H9 (cell line): ENCODE data around the gene MAGOH. TPM values are rescaled to one million over a fixed set of nuclear protein-coding genes. Genes with fewer than 3 reads are reported as not detected.

Source experiments
- DNase-seq: peaks from one replicate; pipeline ENCODE4 v3.0.0-alpha.2; 2017
- H2AFZ ChIP-seq: one replicate; pipeline ENCODE4 v1.6.1; 2013; ENCODE audit warnings: mild to moderate bottlenecking, low read length, control low read depth, moderate library complexity
- H2AK5ac ChIP-seq: 2 replicates; pipeline ENCODE4 v1.6.1; 2013; ENCODE audit warnings: low read length, control low read depth, mixed read lengths; ENCODE audit not compliant: insufficient read length
- H2BK120ac ChIP-seq: one replicate; pipeline ENCODE4 v1.6.1; 2013; ENCODE audit warnings: low read depth, mild to moderate bottlenecking, low read length, control low read depth, inconsistent platforms; ENCODE audit not compliant: poor library complexity, severe bottlenecking
- H2BK12ac ChIP-seq: 2 replicates; pipeline ENCODE4 v1.6.1; 2013; ENCODE audit warnings: low read length, control low read depth, mixed read lengths, low read depth; ENCODE audit not compliant: insufficient read length
- H2BK15ac ChIP-seq: 2 replicates; pipeline ENCODE4 v1.6.1; 2013; ENCODE audit warnings: low read depth, low read length, control low read depth
- H2BK20ac ChIP-seq: one replicate; pipeline ENCODE4 v1.6.1; 2013; ENCODE audit warnings: low read depth, mild to moderate bottlenecking, low read length, control low read depth, inconsistent platforms; ENCODE audit not compliant: poor library complexity, severe bottlenecking
- H2BK5ac ChIP-seq: 2 replicates; pipeline ENCODE4 v1.6.1; 2013; ENCODE audit warnings: low read length, control low read depth, mixed read lengths; ENCODE audit not compliant: insufficient read length
- H3K14ac ChIP-seq: 2 replicates; pipeline ENCODE4 v1.6.1; 2013; ENCODE audit warnings: low read length, control low read depth; ENCODE audit not compliant: insufficient read depth
- H3K18ac ChIP-seq: 2 replicates; pipeline ENCODE4 v1.6.1; 2013; ENCODE audit warnings: low read depth, mild to moderate bottlenecking, mixed read lengths, low read length, control low read depth; ENCODE audit not compliant: insufficient read length
- H3K23ac ChIP-seq: 2 replicates; pipeline ENCODE4 v1.6.1; 2013; ENCODE audit warnings: low read length, control low read depth, mixed read lengths, low read depth; ENCODE audit not compliant: insufficient read length
- H3K23me2 ChIP-seq: 2 replicates; pipeline ENCODE4 v1.6.1; 2013; ENCODE audit warnings: low read depth, mild to moderate bottlenecking, mixed read lengths, low read length, control low read depth; ENCODE audit not compliant: insufficient read length, poor library complexity, severe bottlenecking
- H3K27ac ChIP-seq: 2 replicates; pipeline ENCODE4 v1.5.1; 2013; ENCODE audit warnings: low read length, control low read depth, mixed read lengths, low read depth; ENCODE audit not compliant: insufficient read length
- H3K27me3 ChIP-seq: 2 replicates; pipeline ENCODE4 v1.6.1; 2013; ENCODE audit warnings: low read length, control low read depth, inconsistent platforms; ENCODE audit not compliant: insufficient read depth
- H3K4ac ChIP-seq: 2 replicates; pipeline ENCODE4 v1.6.1; 2013; ENCODE audit warnings: low read depth, mild to moderate bottlenecking, control low read depth, inconsistent platforms, low read length, moderate library complexity
- H3K4me1 ChIP-seq: 2 replicates; pipeline ENCODE4 v1.6.1; 2013; ENCODE audit warnings: low read length, control low read depth, inconsistent platforms; ENCODE audit not compliant: insufficient read depth
- H3K4me2 ChIP-seq: 2 replicates; pipeline ENCODE4 v1.6.1; 2013; ENCODE audit warnings: low read length, control low read depth, mixed read lengths; ENCODE audit not compliant: insufficient read length, insufficient read depth
- H3K56ac ChIP-seq: 2 replicates; pipeline ENCODE4 v1.6.1; 2013; ENCODE audit warnings: low read depth, mild to moderate bottlenecking, mixed read lengths, low read length, control low read depth; ENCODE audit not compliant: insufficient read length
- H3K79me1 ChIP-seq: 2 replicates; pipeline ENCODE4 v1.6.1; 2013; ENCODE audit warnings: low read depth, mild to moderate bottlenecking, moderate library complexity, low read length, control low read depth, inconsistent platforms; ENCODE audit not compliant: insufficient read depth, poor library complexity, severe bottlenecking
- H3K79me2 ChIP-seq: 2 replicates; pipeline ENCODE4 v1.6.1; 2013; ENCODE audit warnings: low read length, control low read depth, inconsistent platforms; ENCODE audit not compliant: insufficient read depth
- H3K9ac ChIP-seq: 2 replicates; pipeline ENCODE4 v1.6.1; 2013; ENCODE audit warnings: low read length, control low read depth, mixed read lengths; ENCODE audit not compliant: insufficient read length; ENCODE audit errors: extremely low read depth
- H3K9me3 ChIP-seq: one replicate; pipeline ENCODE4 v1.6.1; 2013; ENCODE audit warnings: low read depth, low read length, inconsistent platforms; ENCODE audit not compliant: control insufficient read depth
- H3T11ph ChIP-seq: one replicate; pipeline ENCODE4 v1.6.1; 2013; ENCODE audit warnings: mild to moderate bottlenecking, low read length, control low read depth, inconsistent platforms
- H4K20me1 ChIP-seq: one replicate; pipeline ENCODE4 v1.6.1; 2013; ENCODE audit not compliant: control insufficient read depth, insufficient read length, insufficient read depth
- H4K5ac ChIP-seq: 2 replicates; pipeline ENCODE4 v1.6.1; 2013; ENCODE audit warnings: low read depth, mild to moderate bottlenecking, mixed read lengths, low read length, control low read depth; ENCODE audit not compliant: insufficient read length
- H4K8ac ChIP-seq: replicated peaks from 2 replicates; pipeline ENCODE4 v1.6.1; 2013; ENCODE audit warnings: low read length, control low read depth, mixed read lengths, low read depth; ENCODE audit not compliant: insufficient read length
- H4K91ac ChIP-seq: 2 replicates; pipeline ENCODE4 v1.6.1; 2013; ENCODE audit warnings: low read depth, mild to moderate bottlenecking, moderate library complexity, mixed read lengths, low read length, control low read depth; ENCODE audit not compliant: insufficient read length
- H3K27ac Mint-ChIP-seq, 3 experiments: 2 replicates in 2 of 3; 3 replicates in 1 of 3; pipeline ENCODE4 v1.8.0; 2020 to 2021; ENCODE audit warnings: mixed read lengths in 3 of 3, mild to moderate bottlenecking in 1 of 3, moderate library complexity in 1 of 3
- H3K27me3 Mint-ChIP-seq: 2 replicates; pipeline ENCODE4 v1.8.0; 2021; ENCODE audit warnings: low read depth, mild to moderate bottlenecking, moderate library complexity, mixed read lengths
- H3K36me3 Mint-ChIP-seq, 3 experiments: 2 replicates in 2 of 3; 3 replicates in 1 of 3; pipeline ENCODE4 v1.8.0; 2020 to 2021; ENCODE audit warnings: low read depth in 3 of 3, mixed read lengths in 3 of 3; ENCODE audit not compliant: insufficient read depth in 1 of 3
- H3K4me1 Mint-ChIP-seq, 2 experiments: 2 replicates each; pipeline ENCODE4 v1.8.0; 2020; ENCODE audit warnings: mixed read lengths in 2 of 2
- H3K4me3 Mint-ChIP-seq, 2 experiments: 2 replicates in 1 of 2; 3 replicates in 1 of 2; pipeline ENCODE4 v1.8.0; 2020 to 2021; ENCODE audit warnings: mild to moderate bottlenecking in 2 of 2, mixed read lengths in 2 of 2, moderate library complexity in 1 of 2
- H3K9me3 Mint-ChIP-seq, 2 experiments: 2 replicates in 1 of 2; 3 replicates in 1 of 2; pipeline ENCODE4 v1.8.0; 2020; ENCODE audit warnings: mild to moderate bottlenecking in 2 of 2, mixed read lengths in 2 of 2, moderate library complexity in 1 of 2
- CTCF ChIP-seq: fragments of 200-600 bp; sonication (generic); conservative IDR thresholded peaks from 3 replicates; pipeline ENCODE4 v1.8.0; 2021; ENCODE audit warnings: antibody characterized with exemption, mild to moderate bottlenecking
- WGBS: extraction: QIAGEN DNeasy Blood & Tissue Kit; methylation state at CpG from one replicate; pipeline ENCODE4 v1.1.7; 2013; ENCODE audit warnings: missing lambda C conversion rate, low lambda C conversion rate, mixed read lengths; ENCODE audit not compliant: insufficient read length; ENCODE audit errors: extremely low coverage; 5-methylcytosine and 5-hydroxymethylcytosine counted together
- total RNA-seq: library from RNA; stranded (reverse); gene quantifications from 2 replicates; pipeline ENCODE4 v1.2.1, GENCODE V29; 2021

MAGOH gene
- total RNA-seq, 1 experiment from 2014 or later: 81.2 TPM

GRCh38 chr1:53188099-53188498 is 50.2 kb downstream of the MAGOH start:
- no peak overlapping the region for H3K56ac ChIP-seq
- no peak overlapping the region for H3T11ph ChIP-seq
- no peak overlapping the region for H3K4me2 ChIP-seq
- H4K5ac ChIP-seq: no peak overlapping the region
- no peaks in the 10 kb centered on the region for H3K23me2 ChIP-seq
- no peaks in the 10 kb centered on the region for H3K9me3 ChIP-seq
- no peak overlapping the region for H3K9ac ChIP-seq
- H3K36me3 Mint-ChIP-seq: no peaks in the 10 kb centered on the region
- no peaks in the 10 kb centered on the region for H4K20me1 ChIP-seq
- no peak overlapping the region for H2BK20ac ChIP-seq
- H2AFZ ChIP-seq: no peak overlapping the region
- H3K14ac ChIP-seq: no peak overlapping the region
- H3K79me1 ChIP-seq: no peaks in the 10 kb centered on the region
- TF ChIP-seq CTCF: no peak
- no peak overlapping the region for H2BK12ac ChIP-seq
- H3K79me2 ChIP-seq: no peaks in the 10 kb centered on the region
- no peak overlapping the region for H2AK5ac ChIP-seq
- H3K4ac ChIP-seq: no peak overlapping the region
- no peak overlapping the region for H4K8ac ChIP-seq
- H4K91ac ChIP-seq: no peak overlapping the region
- H2BK15ac ChIP-seq: no peak overlapping the region
- DNase-seq: no peak
- H3K27ac ChIP-seq: no peak overlapping the region
- no CpG with 5 or more reads among the region's 4 CpGs for WGBS
- H3K18ac ChIP-seq: no peak overlapping the region
- H3K27me3 Mint-ChIP-seq: peaks cover 2% of the 10 kb centered on the region
- H3K9me3 Mint-ChIP-seq: no peaks in the 10 kb centered on the region; a peak in 1 of 5 replicates
- no peak overlapping the region for H3K23ac ChIP-seq
- H3K4me1 Mint-ChIP-seq: peaks cover 9 to 14% of the 10 kb centered on the region in 2 experiments
- no peaks in the 10 kb centered on the region for H3K27me3 ChIP-seq
- H3K4me1 ChIP-seq: no peaks in the 10 kb centered on the region
- no peak overlapping the region for H3K27ac Mint-ChIP-seq
- H2BK120ac ChIP-seq: no peak overlapping the region
- no peak overlapping the region for H3K4me3 Mint-ChIP-seq
- no peak overlapping the region for H2BK5ac ChIP-seq
